Activated gamma-delta T cell treated with Interleukin-2 at 50 U/mL for 16 hours (primary cell): ENCODE results near the gene PRKCB.
A peak's percentile ranks its signal among the peaks of the same experiment; 100 is the strongest.

Experiments
- DNase-seq: peaks from one replicate; pipeline ENCODE4 v3.0.0-alpha.2; 2020

PRKCB gene

GRCh38 chr16:23835390-23836077 is at the start of gene PRKCB:
Gene PRKCB (plus strand): TSS chr16:23835983.
- DNase-seq: peak; percentile 87

- DNase-seq: no peak
Observed at GRCh38 chr16:23786964-23787561, 48.7 kb upstream of the PRKCB start.

- no peak for DNase-seq
Observed at GRCh38 chr16:23788685-23789084, 47.1 kb upstream of the PRKCB start.

- DNase-seq: no peak
Observed at GRCh38 chr16:23795378-23795777, 40.4 kb upstream of the PRKCB start.

- no peak for DNase-seq
Observed at GRCh38 chr16:23796941-23797340, 38.8 kb upstream of the PRKCB start.

GRCh38 chr16:23801378-23801777 is 34.4 kb upstream of the PRKCB start:
- DNase-seq: peak; percentile 83

- DNase-seq: no peak
Observed at GRCh38 chr16:23802776-23803175, 33.0 kb upstream of the PRKCB start.

GRCh38 chr16:23803591-23804123 is 32.1 kb upstream of the PRKCB start:
- DNase-seq: peak; percentile 70

- DNase-seq: no peak
Observed at GRCh38 chr16:23807028-23807427, 28.8 kb upstream of the PRKCB start.

- no peak for DNase-seq
Observed at GRCh38 chr16:23821467-23821866, 14.3 kb upstream of the PRKCB start.

- no peak for DNase-seq
Observed at GRCh38 chr16:23821875-23822688, 13.7 kb upstream of the PRKCB start.

GRCh38 chr16:23823475-23824384 is 12.1 kb upstream of the PRKCB start:
- DNase-seq: no peak

GRCh38 chr16:23824909-23825308 is 10.9 kb upstream of the PRKCB start:
- DNase-seq: no peak

GRCh38 chr16:23826528-23827045 is 9.2 kb upstream of the PRKCB start:
- DNase-seq: no peak

- DNase-seq: no peak
Observed at GRCh38 chr16:23827057-23827456, 8.7 kb upstream of the PRKCB start.

- DNase-seq: no peak
Observed at GRCh38 chr16:23829454-23829853, 6.3 kb upstream of the PRKCB start.

GRCh38 chr16:23830276-23830675 is 5.5 kb upstream of the PRKCB start:
- no peak for DNase-seq

GRCh38 chr16:23832882-23833281 is 2.9 kb upstream of the PRKCB start:
- DNase-seq: no peak

GRCh38 chr16:23833504-23833903 is 2.3 kb upstream of the PRKCB start:
- no peak for DNase-seq

- no peak for DNase-seq
Observed at GRCh38 chr16:23833960-23834685, 1.7 kb upstream of the PRKCB start.

- peak; percentile 24 for DNase-seq
Observed at GRCh38 chr16:23836078-23836403, 258 bp downstream of the PRKCB start.
